ENCODE results near the gene SLC25A21. TPM values are rescaled to one million over a fixed set of nuclear protein-coding genes. Genes with fewer than 3 reads are reported as not detected.

Gene SLC25A21
- total RNA-seq, 2 experiments from 2014 or later: not detected

GRCh38 chr14:37061697-37062096, 110.7 kb downstream of the SLC25A21 start:
- Mint-ChIP-seq H3K36me3 (ENCODE audit: low read depth) (no peaks in the 10 kb centered on the region), H3K9me3 (peaks cover 4% of the 10 kb centered on the region), H3K27ac (no peak overlapping the region), H3K4me1 (ENCODE audit: low read depth) (no peaks in the 10 kb centered on the region), H3K27me3 (no peaks in the 10 kb centered on the region), H3K4me3 (no peak overlapping the region)
- no peak for ATAC-seq
- DNase-seq: no peak
- no peak for TF ChIP-seq CTCF (IDR thresholded peaks at IDR 0.05)
- ChIA-PET POLR2A (no interaction called here), CTCF (no interaction called here)
- intact Hi-C loops (cut with micrococcal nuclease): no loop called here

GRCh38 chr14:37060496-37061260, 111.7 kb downstream of the SLC25A21 start:
- intact Hi-C loops (cut with micrococcal nuclease): no loop called here
- CTCF ChIA-PET: no interaction called here
- H3K9me3 Mint-ChIP-seq: peaks cover 4% of the 10 kb centered on the region
- H3K4me1 Mint-ChIP-seq (ENCODE audit: low read depth): no peaks in the 10 kb centered on the region
- TF ChIP-seq CTCF (IDR thresholded peaks at IDR 0.05): no peak
- ATAC-seq: no peak
- H3K4me3 Mint-ChIP-seq: no peak overlapping the region
- DNase-seq: no peak
- H3K27ac Mint-ChIP-seq: no peak overlapping the region
- POLR2A ChIA-PET: no interaction called here
- H3K27me3 Mint-ChIP-seq: no peaks in the 10 kb centered on the region
- no peaks in the 10 kb centered on the region for H3K36me3 Mint-ChIP-seq (ENCODE audit: low read depth)

GRCh38 chr14:37057776-37058175, 114.6 kb downstream of the SLC25A21 start:
- no peak overlapping the region for H3K4me3 Mint-ChIP-seq
- no peaks in the 10 kb centered on the region for H3K4me1 Mint-ChIP-seq (ENCODE audit: low read depth)
- intact Hi-C loops (cut with micrococcal nuclease): no loop called here
- CTCF ChIA-PET: no interaction called here
- H3K27ac Mint-ChIP-seq: no peak overlapping the region
- no peaks in the 10 kb centered on the region for H3K36me3 Mint-ChIP-seq (ENCODE audit: low read depth)
- H3K27me3 Mint-ChIP-seq: no peaks in the 10 kb centered on the region
- DNase-seq (no peak), ATAC-seq (no peak)
- peaks cover 10% of the 10 kb centered on the region for H3K9me3 Mint-ChIP-seq
- no peak for TF ChIP-seq CTCF (IDR thresholded peaks at IDR 0.05)
- POLR2A ChIA-PET: interaction anchor here (0.6 kb wide), 1 partner anchor 1728 kb away, joined by 3 read pairs; no protein-coding TSS in a partner anchor

- Mint-ChIP-seq H3K27me3 (no peaks in the 10 kb centered on the region), H3K4me1 (ENCODE audit: low read depth) (no peaks in the 10 kb centered on the region), H3K9me3 (peaks cover 8% of the 10 kb centered on the region), H3K4me3 (no peak overlapping the region), H3K27ac (no peak overlapping the region), H3K36me3 (ENCODE audit: low read depth) (no peaks in the 10 kb centered on the region)
- ChIA-PET POLR2A (no interaction called here), CTCF (no interaction called here)
- TF ChIP-seq CTCF (IDR thresholded peaks at IDR 0.05): no peak
- no peak for DNase-seq
- intact Hi-C loops (cut with micrococcal nuclease): no loop called here
- ATAC-seq: no peak
Observed at GRCh38 chr14:37056473-37056872, 115.9 kb downstream of the SLC25A21 start.

- no peaks in the 10 kb centered on the region for H3K36me3 Mint-ChIP-seq (ENCODE audit: low read depth)
- POLR2A ChIA-PET: no interaction called here
- no peak overlapping the region for H3K27ac Mint-ChIP-seq
- DNase-seq (no peak), ATAC-seq (no peak)
- H3K9me3 Mint-ChIP-seq: peaks cover 8% of the 10 kb centered on the region
- no peaks in the 10 kb centered on the region for H3K4me1 Mint-ChIP-seq (ENCODE audit: low read depth)
- H3K27me3 Mint-ChIP-seq: no peaks in the 10 kb centered on the region
- CTCF ChIA-PET: no interaction called here
- no peak for TF ChIP-seq CTCF (IDR thresholded peaks at IDR 0.05)
- intact Hi-C loops (cut with micrococcal nuclease): no loop called here
- no peak overlapping the region for H3K4me3 Mint-ChIP-seq
Observed at GRCh38 chr14:37054869-37055268, 117.5 kb downstream of the SLC25A21 start.

Measured in activated CD8-positive, alpha-beta T cell treated with anti-CD3 and anti-CD28 coated beads for 36 hours (primary cell).